Measurements from ENCODE around the gene INTS11.
"Not testable (repeated sequence)": the region's sequence is repeated elsewhere in the genome, so short reads cannot be mapped to it uniquely, and the experiment has no call there.

The INTS11 gene

GRCh38 chr1:1329304-1330210 is 5.1 kb upstream of the INTS11 start:
- no peak for DNase-seq (ENCODE audit: low read depth in 2 of 2)

GRCh38 chr1:1328254-1328653 is 3.8 kb upstream of the INTS11 start:
- no peak for DNase-seq (ENCODE audit: low read depth in 2 of 2)

DNA sequence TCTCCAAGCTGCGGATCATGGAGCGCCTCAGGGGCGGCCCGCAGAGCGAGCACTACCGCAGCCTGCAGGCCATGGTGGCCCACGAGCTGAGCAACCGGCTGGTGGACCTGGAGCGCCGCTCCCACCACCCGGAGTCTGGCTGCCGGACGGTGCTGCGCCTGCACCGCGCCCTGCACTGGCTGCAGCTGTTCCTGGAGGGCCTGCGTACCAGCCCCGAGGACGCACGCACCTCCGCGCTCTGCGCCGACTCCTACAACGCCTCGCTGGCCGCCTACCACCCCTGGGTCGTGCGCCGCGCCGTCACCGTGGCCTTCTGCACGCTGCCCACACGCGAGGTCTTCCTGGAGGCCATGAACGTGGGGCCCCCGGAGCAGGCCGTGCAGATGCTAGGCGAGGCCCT is 2.8 kb upstream of the INTS11 start:
- DNase-seq (ENCODE audit: low read depth in 2 of 2): no peak

- DNase-seq (ENCODE audit: low read depth in 2 of 2): no peak
Measured at GRCh38 chr1:1326075-1326605, 1.7 kb upstream of the INTS11 start.

GRCh38 chr1:1325288-1326074 is 1.0 kb upstream of the INTS11 start:
- DNase-seq (ENCODE audit: low read depth in 2 of 2): no peak

DNA sequence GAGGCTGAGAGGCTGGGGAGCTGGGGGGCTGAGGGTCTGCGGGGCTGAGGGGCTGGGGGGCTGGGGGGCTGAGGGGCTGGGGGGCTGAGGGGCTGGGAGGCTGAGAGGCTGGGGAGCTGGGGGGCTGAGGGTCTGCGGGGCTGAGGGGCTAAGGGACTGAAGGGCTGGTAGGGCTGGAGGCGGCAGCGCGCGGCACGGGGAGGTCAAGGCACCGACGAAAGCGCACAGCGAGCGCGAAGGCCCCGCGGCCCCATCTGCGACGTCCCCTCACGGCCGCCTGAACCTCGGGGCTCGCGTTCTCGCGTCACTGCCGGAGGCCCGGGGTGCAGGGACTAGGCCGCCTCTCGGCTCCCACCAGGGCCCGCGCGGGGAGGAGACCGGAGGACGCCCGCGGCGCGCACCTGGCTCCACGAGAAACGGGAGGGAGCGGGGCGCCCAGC is 356 bp downstream of the INTS11 start:
- DNase-seq (ENCODE audit: low read depth in 2 of 2): no peak

DNA sequence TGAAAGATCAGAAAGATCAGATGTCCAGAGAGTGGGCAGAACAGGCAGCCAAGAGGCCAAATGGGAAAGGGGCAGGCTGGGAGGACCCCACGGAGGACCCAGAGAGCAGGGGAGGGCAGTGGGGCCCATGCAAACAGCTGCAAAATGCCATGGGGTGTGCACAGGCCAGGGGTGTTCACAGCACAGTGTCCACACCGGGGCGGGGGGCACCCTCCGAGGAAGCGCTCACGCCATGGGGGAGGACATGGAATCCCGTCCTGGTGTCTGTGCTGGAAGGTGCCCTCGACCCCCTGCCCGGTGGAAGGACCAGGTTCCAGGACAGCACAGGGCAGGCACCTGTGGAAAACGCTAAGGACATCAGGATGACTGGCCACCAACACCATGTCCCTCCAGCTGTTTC is 1.5 kb downstream of the INTS11 start:
- DNase-seq (ENCODE audit: low read depth in 2 of 2): no peak

DNA sequence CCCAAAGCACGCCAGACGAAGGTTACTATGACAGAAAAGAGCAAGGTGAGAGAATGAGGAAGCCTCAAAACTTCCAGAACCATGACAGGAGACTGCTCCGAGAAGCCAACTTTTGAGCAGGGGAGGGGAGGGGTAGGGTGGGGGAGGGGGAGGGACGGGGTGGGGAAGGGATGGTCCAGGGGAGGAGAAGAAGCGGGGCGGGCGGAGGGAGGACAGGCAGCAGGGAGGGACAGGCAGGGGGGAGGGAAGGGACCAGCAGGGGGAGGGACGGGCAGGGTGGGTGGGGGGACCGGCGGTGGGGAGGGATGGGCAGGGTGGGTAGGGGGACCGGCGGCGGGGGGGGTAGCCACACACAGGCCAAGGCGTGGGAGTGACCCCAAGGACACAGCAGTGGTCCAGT is 2.0 kb downstream of the INTS11 start:
- DNase-seq (ENCODE audit: low read depth in 2 of 2): no peak

DNA sequence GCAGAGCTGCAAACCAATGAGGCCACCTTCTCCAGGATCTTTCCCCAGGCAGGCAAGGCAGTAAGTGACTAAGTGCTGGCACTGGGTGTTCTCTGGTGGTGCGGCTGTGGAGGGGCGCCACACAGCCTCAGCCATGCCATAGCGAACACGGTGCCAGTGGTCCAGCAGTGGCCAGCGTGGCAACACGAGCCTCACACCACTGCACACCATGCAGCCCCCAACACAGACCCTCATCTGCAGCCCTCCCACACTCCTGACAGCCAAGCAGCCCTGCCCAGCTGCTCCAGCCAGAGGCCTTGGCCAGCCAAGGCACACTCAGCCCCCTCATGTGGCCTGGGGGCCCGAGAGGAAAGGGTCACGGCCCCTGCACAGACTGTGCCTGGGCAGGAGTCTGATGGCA is 3.0 kb downstream of the INTS11 start:
- no peak for DNase-seq (ENCODE audit: low read depth in 2 of 2)

- no peak for DNase-seq (ENCODE audit: low read depth in 2 of 2)
Measured at GRCh38 chr1:1320666-1321448, 3.6 kb downstream of the INTS11 start.

DNA sequence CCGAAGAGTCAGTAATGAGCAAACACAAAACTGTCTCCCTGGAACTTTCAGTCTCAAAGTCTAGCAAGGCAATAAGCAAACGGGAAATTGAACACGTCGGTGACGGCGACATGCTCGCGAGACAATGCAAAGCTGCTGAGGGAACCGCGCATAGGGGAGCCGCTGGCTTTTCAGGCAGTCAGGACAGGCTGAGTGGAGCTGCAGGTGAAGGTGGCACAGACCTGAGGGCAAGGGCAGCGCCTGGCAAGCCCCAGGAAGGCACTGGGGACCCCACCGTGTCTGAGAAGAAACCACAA is 4.9 kb downstream of the INTS11 start:
- DNase-seq (ENCODE audit: low read depth in 2 of 2): no peak

DNA sequence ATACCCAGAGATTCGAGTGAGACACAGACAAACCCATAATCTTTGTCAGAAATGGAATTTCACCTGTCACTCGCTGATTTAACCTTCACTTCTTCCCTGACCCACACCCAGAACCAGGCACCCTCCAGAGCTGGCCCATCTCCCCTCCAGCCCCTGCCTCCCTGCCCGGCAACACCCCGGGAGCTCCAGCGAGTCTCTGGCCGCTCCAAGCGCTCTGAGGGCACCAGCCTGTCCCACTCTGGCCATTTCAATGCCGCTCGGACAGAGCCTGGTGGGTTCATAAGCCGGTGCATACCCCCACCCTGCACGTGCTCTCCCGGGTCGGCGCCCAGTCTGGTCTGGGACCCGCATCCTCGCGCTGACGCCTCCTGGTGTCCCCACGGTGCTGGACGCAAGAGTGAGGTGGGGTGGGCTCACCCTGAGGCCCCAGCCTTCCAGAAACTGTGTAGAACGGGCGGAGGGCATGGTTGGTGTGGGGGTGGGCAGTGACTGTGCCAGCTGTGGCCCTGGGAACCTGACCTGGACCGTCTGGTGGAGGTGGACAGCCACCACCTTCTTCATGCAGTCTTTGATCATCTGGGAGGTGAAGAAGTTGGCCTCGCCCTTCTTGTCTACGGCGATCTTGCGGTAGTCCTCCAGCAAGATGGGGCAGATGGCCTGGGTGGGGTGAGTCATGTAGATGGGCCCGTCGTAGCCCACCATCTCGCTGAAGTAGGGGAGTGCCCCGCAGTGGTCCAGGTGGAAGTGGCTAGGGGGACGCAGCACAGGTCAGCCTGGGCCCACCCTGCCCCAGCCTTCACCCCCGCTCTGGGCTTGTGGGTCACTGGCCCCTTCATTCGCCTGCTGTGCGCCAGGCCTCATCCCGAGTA is 5.4 kb downstream of the INTS11 start:
- no peak for DNase-seq (ENCODE audit: low read depth in 2 of 2)

- DNase-seq (ENCODE audit: low read depth in 2 of 2): no peak
Measured at GRCh38 chr1:1318131-1318652, 6.3 kb downstream of the INTS11 start.

- DNase-seq (ENCODE audit: low read depth in 2 of 2): no peak
Measured at GRCh38 chr1:1317420-1317819, 7.0 kb downstream of the INTS11 start.

DNA sequence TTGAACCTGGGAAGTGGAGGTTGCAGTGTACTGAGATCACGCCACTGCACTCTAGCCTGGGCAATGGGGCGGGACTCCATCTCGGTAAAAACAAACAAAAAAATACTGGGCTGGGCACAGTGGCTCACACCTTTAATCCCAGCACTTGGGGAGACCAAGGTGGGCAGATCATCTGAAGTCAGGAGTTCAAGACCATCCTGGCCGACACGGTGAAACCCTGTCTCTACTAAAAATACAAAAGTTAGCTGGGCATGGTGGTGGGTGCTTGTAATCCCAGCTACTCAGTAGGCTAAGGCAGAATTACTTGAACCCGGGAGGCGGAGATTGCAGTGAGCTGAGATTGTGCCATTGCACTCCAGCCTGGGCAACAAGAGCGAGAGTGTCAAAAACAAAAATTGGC is 8.3 kb downstream of the INTS11 start:
- not testable (repeated sequence) for DNase-seq (ENCODE audit: low read depth in 2 of 2)

- DNase-seq (ENCODE audit: low read depth in 2 of 2): no peak
Measured at GRCh38 chr1:1315435-1315954, 9.0 kb downstream of the INTS11 start.

DNA sequence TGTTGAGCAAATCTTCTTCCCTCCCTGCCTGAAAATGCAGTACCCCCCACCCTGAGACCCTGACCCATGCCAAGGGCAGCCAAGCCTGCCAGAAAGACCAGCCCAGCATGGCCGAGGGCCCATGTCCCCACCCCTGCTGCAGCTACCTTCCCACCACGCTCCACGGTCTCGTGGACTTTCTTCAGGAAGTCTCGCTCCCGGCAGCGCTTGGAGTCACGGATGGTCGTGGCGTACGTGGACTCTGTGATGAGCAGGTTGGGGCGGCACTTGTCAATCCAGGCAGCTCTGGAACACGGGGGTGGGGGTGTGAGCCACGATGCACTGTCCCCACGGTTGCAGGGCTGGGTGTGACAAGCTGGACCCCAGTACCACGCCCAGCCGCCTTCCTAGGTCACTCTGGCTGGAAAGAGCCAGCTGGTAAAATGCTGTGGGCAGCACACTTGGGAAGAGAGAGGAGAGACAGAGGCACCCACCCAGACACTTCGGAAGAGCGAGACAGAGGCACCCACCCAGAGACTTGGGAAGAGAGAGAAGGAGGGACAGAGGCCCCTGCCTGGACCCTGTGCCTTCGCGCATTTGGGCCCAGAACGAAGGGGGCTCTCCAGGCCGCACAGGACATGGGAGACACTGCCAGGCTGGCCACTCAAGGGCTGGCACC is 9.7 kb downstream of the INTS11 start:
- no peak for DNase-seq (ENCODE audit: low read depth in 2 of 2)

DNA sequence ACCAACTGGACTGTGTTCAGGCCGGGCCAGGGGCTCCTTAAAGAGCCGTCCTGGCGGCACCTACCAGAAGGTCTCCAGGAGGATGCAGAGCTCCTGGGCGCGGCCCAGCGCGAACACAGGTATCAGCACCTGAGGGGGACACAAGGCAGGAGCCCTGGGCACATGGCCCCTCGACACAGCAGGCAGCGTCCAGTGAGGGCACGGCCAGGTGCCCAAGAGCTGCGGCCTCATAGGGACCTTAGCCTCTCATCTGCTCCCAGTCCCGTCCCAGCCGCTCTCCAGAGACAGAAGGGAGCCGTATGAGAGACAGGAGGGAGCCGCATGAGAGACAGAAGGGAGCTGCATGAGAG is 10.2 kb downstream of the INTS11 start:
- DNase-seq (ENCODE audit: low read depth in 2 of 2): no peak

- DNase-seq (ENCODE audit: low read depth in 2 of 2): no peak
Measured at GRCh38 chr1:1313500-1314236, 10.8 kb downstream of the INTS11 start.
